Activated effector memory CD4-positive, alpha-beta T cell treated with Interleukin-2 at 50 U/mL for 16 hours (primary cell): ENCODE results near the gene CENPB.

Experiments used
- DNase-seq: peaks from one replicate; pipeline ENCODE4 v3.0.0-alpha.2; 2020

Gene CENPB

GRCh38 chr20:3745686-3746173 is 40.8 kb downstream of the CENPB start:
- no peak for DNase-seq

GRCh38 chr20:3744806-3745685 is 41.5 kb downstream of the CENPB start:
- DNase-seq: peak; percentile 54

GRCh38 chr20:3744037-3744436 is 42.5 kb downstream of the CENPB start:
- DNase-seq: no peak

- DNase-seq: no peak
These were observed 43.3 kb downstream of the CENPB start for GRCh38 chr20:3743251-3743650.

- no peak for DNase-seq
These were observed 44.6 kb downstream of the CENPB start for GRCh38 chr20:3741836-3742458.

GRCh38 chr20:3740615-3741301 is 45.8 kb downstream of the CENPB start:
- DNase-seq: no peak

- no peak for DNase-seq
These were observed 46.6 kb downstream of the CENPB start for GRCh38 chr20:3739926-3740451.

GRCh38 chr20:3739054-3739925 is 47.2 kb downstream of the CENPB start:
- no peak for DNase-seq

- no peak for DNase-seq
These were observed 48.2 kb downstream of the CENPB start for GRCh38 chr20:3738111-3739053.

- DNase-seq: no peak
These were observed 50.8 kb downstream of the CENPB start for GRCh38 chr20:3735768-3736167.

GRCh38 chr20:3734111-3734843 is 52.3 kb downstream of the CENPB start:
- DNase-seq: no peak
